ENCODE results near the gene AP2A1.

- TF ChIP-seq CTCF (IDR thresholded peaks at IDR 0.05; ENCODE audit: insufficient read depth, low read depth, low read length) (no peak), EZH2 (IDR thresholded peaks at IDR 0.05; ENCODE audit: insufficient read depth, low read length) (no peak)
Measured at GRCh38 chr19:49855277-49855675, 88.5 kb downstream of the AP2A1 start.

All from astrocyte (in vitro differentiated cells and primary cell).